ENCODE results near the gene GORASP1. TPM values are rescaled to one million over a fixed set of nuclear protein-coding genes. Genes with fewer than 3 reads are reported as not detected.

Gene GORASP1
- total and polyA plus RNA-seq, 2 experiments from 2014 or later: 10.3 to 38.3 TPM

DNA sequence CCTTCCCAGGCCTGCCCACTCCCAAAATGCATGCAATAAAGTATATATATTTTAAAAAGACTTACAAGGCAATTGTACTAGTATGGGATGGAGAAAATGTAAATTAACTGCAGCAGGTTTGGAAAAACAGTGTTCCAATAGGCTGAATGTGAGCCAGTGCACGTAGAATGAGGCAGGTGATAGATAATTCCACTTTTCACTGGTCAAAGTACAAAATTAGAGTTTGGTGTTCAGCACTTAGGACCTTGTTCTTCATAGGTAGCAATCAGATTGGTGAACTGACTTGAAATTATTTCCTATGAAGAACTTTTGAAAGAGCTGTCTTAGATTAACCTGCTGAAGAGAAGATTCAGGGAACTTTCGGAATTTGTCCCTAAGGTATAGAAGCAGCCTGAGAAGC lies 53.7 kb downstream of the GORASP1 start:
- Histone ChIP-seq H3K9me2 (ENCODE audit: insufficient read depth) (no peaks in the 10 kb centered on the region), H3F3A (replicated peaks; ENCODE audit: low read depth) (no peaks in the 10 kb centered on the region), H3K27me3 (ENCODE audit: insufficient read depth) (no peaks in the 10 kb centered on the region), H4K20me1 (replicated peaks; ENCODE audit: insufficient read depth) (peaks cover 19% of the 10 kb centered on the region; the same call in 1 of the 2 replicates), H3K79me2 (replicated peaks; ENCODE audit: insufficient read depth) (peaks cover 63% of the 10 kb centered on the region), H3K27ac (ENCODE audit: low read depth) (no peak overlapping the region), H3K4me1 (ENCODE audit: insufficient read depth) (no peaks in the 10 kb centered on the region), H3K4me2 (no peak overlapping the region), H2AFZ (no peak overlapping the region), H3K36me3 (ENCODE audit: insufficient read depth) (no peaks in the 10 kb centered on the region), H3K4me3 (no peak overlapping the region; the same call in 1 of the 2 replicates)
- H3K4me3 Mint-ChIP-seq: no peak overlapping the region
- ATAC-seq: no peak
- H3K4me1 Mint-ChIP-seq: peaks cover 10% of the 10 kb centered on the region; the same call in 1 of the 3 replicates
- peaks cover 2% of the 10 kb centered on the region for H3K27me3 Mint-ChIP-seq (ENCODE audit: insufficient read depth, low read depth, poor library complexity)
- no peaks in the 10 kb centered on the region; the same call in 2 of the 3 replicates for H3K9me3 Mint-ChIP-seq
- DNase-seq (ENCODE audit: low spot score): no peak
- TF ChIP-seq, protein P1, sequence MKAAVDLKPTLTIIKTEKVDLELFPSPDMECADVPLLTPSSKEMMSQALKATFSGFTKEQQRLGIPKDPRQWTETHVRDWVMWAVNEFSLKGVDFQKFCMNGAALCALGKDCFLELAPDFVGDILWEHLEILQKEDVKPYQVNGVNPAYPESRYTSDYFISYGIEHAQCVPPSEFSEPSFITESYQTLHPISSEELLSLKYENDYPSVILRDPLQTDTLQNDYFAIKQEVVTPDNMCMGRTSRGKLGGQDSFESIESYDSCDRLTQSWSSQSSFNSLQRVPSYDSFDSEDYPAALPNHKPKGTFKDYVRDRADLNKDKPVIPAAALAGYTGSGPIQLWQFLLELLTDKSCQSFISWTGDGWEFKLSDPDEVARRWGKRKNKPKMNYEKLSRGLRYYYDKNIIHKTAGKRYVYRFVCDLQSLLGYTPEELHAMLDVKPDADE (IDR thresholded peaks at IDR 0.05): no peak
- TF ChIP-seq JUNB (IDR thresholded peaks at IDR 0.05; ENCODE audit: unreplicated experiment): no peak
- TF ChIP-seq STAT1 (IDR thresholded peaks at IDR 0.05; ENCODE audit: unreplicated experiment): no peak
- no peak for TF ChIP-seq ZNF331 (CRISPR knock-in tag; IDR thresholded peaks at IDR 0.05; ENCODE audit: low read depth)
- no peak for TF ChIP-seq EZH2phosphoT487 (IDR thresholded peaks at IDR 0.05; ENCODE audit: unreplicated experiment)
- TF ChIP-seq, protein P2, sequence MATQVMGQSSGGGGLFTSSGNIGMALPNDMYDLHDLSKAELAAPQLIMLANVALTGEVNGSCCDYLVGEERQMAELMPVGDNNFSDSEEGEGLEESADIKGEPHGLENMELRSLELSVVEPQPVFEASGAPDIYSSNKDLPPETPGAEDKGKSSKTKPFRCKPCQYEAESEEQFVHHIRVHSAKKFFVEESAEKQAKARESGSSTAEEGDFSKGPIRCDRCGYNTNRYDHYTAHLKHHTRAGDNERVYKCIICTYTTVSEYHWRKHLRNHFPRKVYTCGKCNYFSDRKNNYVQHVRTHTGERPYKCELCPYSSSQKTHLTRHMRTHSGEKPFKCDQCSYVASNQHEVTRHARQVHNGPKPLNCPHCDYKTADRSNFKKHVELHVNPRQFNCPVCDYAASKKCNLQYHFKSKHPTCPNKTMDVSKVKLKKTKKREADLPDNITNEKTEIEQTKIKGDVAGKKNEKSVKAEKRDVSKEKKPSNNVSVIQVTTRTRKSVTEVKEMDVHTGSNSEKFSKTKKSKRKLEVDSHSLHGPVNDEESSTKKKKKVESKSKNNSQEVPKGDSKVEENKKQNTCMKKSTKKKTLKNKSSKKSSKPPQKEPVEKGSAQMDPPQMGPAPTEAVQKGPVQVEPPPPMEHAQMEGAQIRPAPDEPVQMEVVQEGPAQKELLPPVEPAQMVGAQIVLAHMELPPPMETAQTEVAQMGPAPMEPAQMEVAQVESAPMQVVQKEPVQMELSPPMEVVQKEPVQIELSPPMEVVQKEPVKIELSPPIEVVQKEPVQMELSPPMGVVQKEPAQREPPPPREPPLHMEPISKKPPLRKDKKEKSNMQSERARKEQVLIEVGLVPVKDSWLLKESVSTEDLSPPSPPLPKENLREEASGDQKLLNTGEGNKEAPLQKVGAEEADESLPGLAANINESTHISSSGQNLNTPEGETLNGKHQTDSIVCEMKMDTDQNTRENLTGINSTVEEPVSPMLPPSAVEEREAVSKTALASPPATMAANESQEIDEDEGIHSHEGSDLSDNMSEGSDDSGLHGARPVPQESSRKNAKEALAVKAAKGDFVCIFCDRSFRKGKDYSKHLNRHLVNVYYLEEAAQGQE (IDR thresholded peaks at IDR 0.05; ENCODE audit: unreplicated experiment): no peak
- TF ChIP-seq, protein P3, sequence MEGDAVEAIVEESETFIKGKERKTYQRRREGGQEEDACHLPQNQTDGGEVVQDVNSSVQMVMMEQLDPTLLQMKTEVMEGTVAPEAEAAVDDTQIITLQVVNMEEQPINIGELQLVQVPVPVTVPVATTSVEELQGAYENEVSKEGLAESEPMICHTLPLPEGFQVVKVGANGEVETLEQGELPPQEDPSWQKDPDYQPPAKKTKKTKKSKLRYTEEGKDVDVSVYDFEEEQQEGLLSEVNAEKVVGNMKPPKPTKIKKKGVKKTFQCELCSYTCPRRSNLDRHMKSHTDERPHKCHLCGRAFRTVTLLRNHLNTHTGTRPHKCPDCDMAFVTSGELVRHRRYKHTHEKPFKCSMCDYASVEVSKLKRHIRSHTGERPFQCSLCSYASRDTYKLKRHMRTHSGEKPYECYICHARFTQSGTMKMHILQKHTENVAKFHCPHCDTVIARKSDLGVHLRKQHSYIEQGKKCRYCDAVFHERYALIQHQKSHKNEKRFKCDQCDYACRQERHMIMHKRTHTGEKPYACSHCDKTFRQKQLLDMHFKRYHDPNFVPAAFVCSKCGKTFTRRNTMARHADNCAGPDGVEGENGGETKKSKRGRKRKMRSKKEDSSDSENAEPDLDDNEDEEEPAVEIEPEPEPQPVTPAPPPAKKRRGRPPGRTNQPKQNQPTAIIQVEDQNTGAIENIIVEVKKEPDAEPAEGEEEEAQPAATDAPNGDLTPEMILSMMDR (conservative IDR thresholded peaks at IDR 0.05; ENCODE audit: low read depth in 2 of 2): no peak
- TF ChIP-seq POLR2AphosphoS5 (IDR thresholded peaks at IDR 0.05; ENCODE audit: low read depth): no peak
- TF ChIP-seq ZNF114 (CRISPR knock-in tag; IDR thresholded peaks at IDR 0.05): no peak
- no peak for TF ChIP-seq EZH2 (IDR thresholded peaks at IDR 0.05; ENCODE audit: low read depth, unreplicated experiment)
- TF ChIP-seq, protein P4, sequence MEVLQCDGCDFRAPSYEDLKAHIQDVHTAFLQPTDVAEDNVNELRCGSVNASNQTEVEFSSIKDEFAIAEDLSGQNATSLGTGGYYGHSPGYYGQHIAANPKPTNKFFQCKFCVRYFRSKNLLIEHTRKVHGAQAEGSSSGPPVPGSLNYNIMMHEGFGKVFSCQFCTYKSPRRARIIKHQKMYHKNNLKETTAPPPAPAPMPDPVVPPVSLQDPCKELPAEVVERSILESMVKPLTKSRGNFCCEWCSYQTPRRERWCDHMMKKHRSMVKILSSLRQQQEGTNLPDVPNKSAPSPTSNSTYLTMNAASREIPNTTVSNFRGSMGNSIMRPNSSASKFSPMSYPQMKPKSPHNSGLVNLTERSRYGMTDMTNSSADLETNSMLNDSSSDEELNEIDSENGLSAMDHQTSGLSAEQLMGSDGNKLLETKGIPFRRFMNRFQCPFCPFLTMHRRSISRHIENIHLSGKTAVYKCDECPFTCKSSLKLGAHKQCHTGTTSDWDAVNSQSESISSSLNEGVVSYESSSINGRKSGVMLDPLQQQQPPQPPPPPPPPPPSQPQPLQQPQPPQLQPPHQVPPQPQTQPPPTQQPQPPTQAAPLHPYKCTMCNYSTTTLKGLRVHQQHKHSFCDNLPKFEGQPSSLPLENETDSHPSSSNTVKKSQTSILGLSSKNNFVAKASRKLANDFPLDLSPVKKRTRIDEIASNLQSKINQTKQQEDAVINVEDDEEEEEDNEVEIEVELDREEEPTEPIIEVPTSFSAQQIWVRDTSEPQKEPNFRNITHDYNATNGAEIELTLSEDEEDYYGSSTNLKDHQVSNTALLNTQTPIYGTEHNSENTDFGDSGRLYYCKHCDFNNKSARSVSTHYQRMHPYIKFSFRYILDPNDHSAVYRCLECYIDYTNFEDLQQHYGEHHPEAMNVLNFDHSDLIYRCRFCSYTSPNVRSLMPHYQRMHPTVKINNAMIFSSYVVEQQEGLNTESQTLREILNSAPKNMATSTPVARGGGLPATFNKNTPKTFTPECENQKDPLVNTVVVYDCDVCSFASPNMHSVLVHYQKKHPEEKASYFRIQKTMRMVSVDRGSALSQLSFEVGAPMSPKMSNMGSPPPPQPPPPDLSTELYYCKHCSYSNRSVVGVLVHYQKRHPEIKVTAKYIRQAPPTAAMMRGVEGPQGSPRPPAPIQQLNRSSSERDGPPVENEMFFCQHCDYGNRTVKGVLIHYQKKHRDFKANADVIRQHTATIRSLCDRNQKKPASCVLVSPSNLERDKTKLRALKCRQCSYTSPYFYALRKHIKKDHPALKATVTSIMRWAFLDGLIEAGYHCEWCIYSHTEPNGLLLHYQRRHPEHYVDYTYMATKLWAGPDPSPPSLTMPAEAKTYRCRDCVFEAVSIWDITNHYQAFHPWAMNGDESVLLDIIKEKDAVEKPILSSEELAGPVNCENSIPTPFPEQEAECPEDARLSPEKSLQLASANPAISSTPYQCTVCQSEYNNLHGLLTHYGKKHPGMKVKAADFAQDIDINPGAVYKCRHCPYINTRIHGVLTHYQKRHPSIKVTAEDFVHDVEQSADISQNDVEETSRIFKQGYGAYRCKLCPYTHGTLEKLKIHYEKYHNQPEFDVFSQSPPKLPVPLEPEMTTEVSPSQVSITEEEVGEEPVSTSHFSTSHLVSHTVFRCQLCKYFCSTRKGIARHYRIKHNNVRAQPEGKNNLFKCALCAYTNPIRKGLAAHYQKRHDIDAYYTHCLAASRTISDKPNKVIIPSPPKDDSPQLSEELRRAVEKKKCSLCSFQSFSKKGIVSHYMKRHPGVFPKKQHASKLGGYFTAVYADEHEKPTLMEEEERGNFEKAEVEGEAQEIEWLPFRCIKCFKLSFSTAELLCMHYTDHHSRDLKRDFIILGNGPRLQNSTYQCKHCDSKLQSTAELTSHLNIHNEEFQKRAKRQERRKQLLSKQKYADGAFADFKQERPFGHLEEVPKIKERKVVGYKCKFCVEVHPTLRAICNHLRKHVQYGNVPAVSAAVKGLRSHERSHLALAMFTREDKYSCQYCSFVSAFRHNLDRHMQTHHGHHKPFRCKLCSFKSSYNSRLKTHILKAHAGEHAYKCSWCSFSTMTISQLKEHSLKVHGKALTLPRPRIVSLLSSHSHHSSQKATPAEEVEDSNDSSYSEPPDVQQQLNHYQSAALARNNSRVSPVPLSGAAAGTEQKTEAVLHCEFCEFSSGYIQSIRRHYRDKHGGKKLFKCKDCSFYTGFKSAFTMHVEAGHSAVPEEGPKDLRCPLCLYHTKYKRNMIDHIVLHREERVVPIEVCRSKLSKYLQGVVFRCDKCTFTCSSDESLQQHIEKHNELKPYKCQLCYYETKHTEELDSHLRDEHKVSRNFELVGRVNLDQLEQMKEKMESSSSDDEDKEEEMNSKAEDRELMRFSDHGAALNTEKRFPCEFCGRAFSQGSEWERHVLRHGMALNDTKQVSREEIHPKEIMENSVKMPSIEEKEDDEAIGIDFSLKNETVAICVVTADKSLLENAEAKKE (CRISPR knock-in tag; IDR thresholded peaks at IDR 0.05): no peak
- no peaks in the 10 kb centered on the region for H3K36me3 Mint-ChIP-seq (ENCODE audit: low read depth)
- no peak overlapping the region for H3K27ac Mint-ChIP-seq
